WTC11 (cell line): ENCODE data around the gene IPO9. TPM values are rescaled to one million over a fixed set of nuclear protein-coding genes. Genes with fewer than 3 reads are reported as not detected.

ENCODE experiments used
- ATAC-seq: fragments of 200-7000 bp; cut with Tn5 transposase; 2 replicates; pipeline ENCODE4 v1.10.0; 2021; ENCODE audit warnings: mild to moderate bottlenecking, moderate library complexity
- CTCF ChIA-PET: fragments of 300-600 bp; sonication (Branson Sonifier 250); formaldehyde crosslinking; loops from one replicate; lab custom pipeline; 2021; ENCODE audit warnings: antibody characterized with exemption; lab: Charles Lee
- POLR2A ChIA-PET: fragments of 350-600 bp; sonication (Branson Sonifier 250); formaldehyde crosslinking; loops from one replicate; lab custom pipeline; 2021; ENCODE audit warnings: antibody characterized with exemption; lab: Charles Lee
- DNase-seq: peaks from one replicate; pipeline ENCODE4 v3.0.0; 2021; ENCODE audit warnings: low spot score
- H3K27ac Mint-ChIP-seq: 2 replicates; pipeline ENCODE4 v1.8.0; 2021; ENCODE audit warnings: mixed read lengths
- H3K27me3 Mint-ChIP-seq: 2 replicates; pipeline ENCODE4 v1.8.0; 2021; ENCODE audit warnings: low read depth, mild to moderate bottlenecking, moderate library complexity, mixed read lengths
- H3K36me3 Mint-ChIP-seq: 2 replicates; pipeline ENCODE4 v1.8.0; 2021; ENCODE audit warnings: mixed read lengths
- H3K4me1 Mint-ChIP-seq: 2 replicates; pipeline ENCODE4 v1.8.0; 2022; ENCODE audit warnings: mixed read lengths
- H3K4me3 Mint-ChIP-seq: 2 replicates; pipeline ENCODE4 v1.8.0; 2021; ENCODE audit warnings: mild to moderate bottlenecking, moderate library complexity, mixed read lengths
- H3K9me3 Mint-ChIP-seq: 2 replicates; pipeline ENCODE4 v1.8.0; 2021; ENCODE audit warnings: mixed read lengths
- CREB1 ChIP-seq: sonication (generic); formaldehyde crosslinking; IDR thresholded peaks from 2 replicates; pipeline ENCODE4 v1.8.0; 2023; ENCODE audit warnings: mild to moderate bottlenecking, missing genetic modification reagents
- ESRRA ChIP-seq: sonication (generic); formaldehyde crosslinking; IDR thresholded peaks from 2 replicates; pipeline ENCODE4 v1.8.1; 2022; ENCODE audit warnings: mild to moderate bottlenecking, missing genetic modification reagents, borderline replicate concordance
- GTF2I ChIP-seq: fragments of 250-450 bp; sonication (Bioruptor Pico); conservative IDR thresholded peaks from 2 replicates; pipeline ENCODE4 v1.4.0; 2021; ENCODE audit warnings: mild to moderate bottlenecking
- NFATC4 ChIP-seq: fragments of 250-450 bp; sonication (Bioruptor Pico); IDR thresholded peaks from 2 replicates; pipeline ENCODE4 v1.9.0; 2021; ENCODE audit warnings: mild to moderate bottlenecking
- NFE2L1 ChIP-seq: sonication (generic); formaldehyde crosslinking; IDR thresholded peaks from 2 replicates; pipeline ENCODE4 v1.8.1; 2023; ENCODE audit warnings: missing genetic modification reagents
- NR3C1 ChIP-seq: sonication (generic); formaldehyde crosslinking; conservative IDR thresholded peaks from 2 replicates; pipeline ENCODE4 v1.8.1; 2023; ENCODE audit warnings: low read depth, mild to moderate bottlenecking, missing genetic modification reagents
- PRRX2 ChIP-seq: fragments of 250-450 bp; sonication (Bioruptor Pico); IDR thresholded peaks from 2 replicates; pipeline ENCODE4 v1.8.0; 2021; ENCODE audit warnings: mild to moderate bottlenecking
- SMAD4 ChIP-seq: sonication (generic); formaldehyde crosslinking; IDR thresholded peaks from 2 replicates; pipeline ENCODE4 v1.8.0; 2022; ENCODE audit warnings: mild to moderate bottlenecking, missing genetic modification reagents
- SOX15 ChIP-seq: fragments of 250-450 bp; sonication (Bioruptor Pico); IDR thresholded peaks from 2 replicates; pipeline ENCODE4 v1.9.0; 2021; ENCODE audit warnings: mild to moderate bottlenecking
- ZBTB21 ChIP-seq: sonication (generic); formaldehyde crosslinking; IDR thresholded peaks from 2 replicates; pipeline ENCODE4 v1.8.1; 2023; ENCODE audit warnings: mild to moderate bottlenecking, missing genetic modification reagents, borderline replicate concordance
- ZNF121 ChIP-seq: sonication (generic); formaldehyde crosslinking; IDR thresholded peaks from 2 replicates; pipeline ENCODE4 v1.8.0; 2023; ENCODE audit warnings: missing genetic modification reagents
- ZNF317 ChIP-seq: sonication (generic); formaldehyde crosslinking; IDR thresholded peaks from 2 replicates; pipeline ENCODE4 v1.8.1; 2023; ENCODE audit warnings: low read depth, mild to moderate bottlenecking, moderate library complexity, missing genetic modification reagents, borderline replicate concordance
- ZNF396 ChIP-seq: fragments of 250-450 bp; sonication (Bioruptor Pico); IDR thresholded peaks from 2 replicates; pipeline ENCODE4 v1.8.0; 2021; ENCODE audit warnings: mild to moderate bottlenecking, moderate library complexity, borderline replicate concordance
- total RNA-seq: library from RNA; stranded (reverse); gene quantifications from 3 replicates; pipeline ENCODE4 v1.2.3, GENCODE V29; 2021
- TF ChIP-seq, protein P1 (sequence below): sonication (generic); formaldehyde crosslinking; IDR thresholded peaks from 2 replicates; pipeline ENCODE4 v1.8.1; 2023; ENCODE audit warnings: mild to moderate bottlenecking, moderate library complexity, missing genetic modification reagents
- TF ChIP-seq, protein P2 (sequence below): sonication (generic); formaldehyde crosslinking; IDR thresholded peaks from 2 replicates; pipeline ENCODE4 v1.8.0; 2022; ENCODE audit warnings: mild to moderate bottlenecking, missing genetic modification reagents
- TF ChIP-seq, protein P3 (sequence below): sonication (generic); formaldehyde crosslinking; IDR thresholded peaks from 2 replicates; pipeline ENCODE4 v1.8.0; 2023; ENCODE audit warnings: missing genetic modification reagents
- TF ChIP-seq, protein P4 (sequence below): sonication (generic); formaldehyde crosslinking; IDR thresholded peaks from 2 replicates; pipeline ENCODE4 v1.8.0; 2022; ENCODE audit warnings: mild to moderate bottlenecking, missing genetic modification reagents
- TF ChIP-seq, protein P5 (sequence below): sonication (generic); formaldehyde crosslinking; IDR thresholded peaks from 2 replicates; pipeline ENCODE4 v1.8.1; 2022; ENCODE audit warnings: mild to moderate bottlenecking, moderate library complexity, missing genetic modification reagents
- TF ChIP-seq, protein P6 (sequence below): sonication (generic); formaldehyde crosslinking; IDR thresholded peaks from 2 replicates; pipeline ENCODE4 v1.8.1; 2023; ENCODE audit warnings: mild to moderate bottlenecking, missing genetic modification reagents

The IPO9 gene
- total RNA-seq, 1 experiment from 2014 or later, result 97.2 TPM

DNA sequence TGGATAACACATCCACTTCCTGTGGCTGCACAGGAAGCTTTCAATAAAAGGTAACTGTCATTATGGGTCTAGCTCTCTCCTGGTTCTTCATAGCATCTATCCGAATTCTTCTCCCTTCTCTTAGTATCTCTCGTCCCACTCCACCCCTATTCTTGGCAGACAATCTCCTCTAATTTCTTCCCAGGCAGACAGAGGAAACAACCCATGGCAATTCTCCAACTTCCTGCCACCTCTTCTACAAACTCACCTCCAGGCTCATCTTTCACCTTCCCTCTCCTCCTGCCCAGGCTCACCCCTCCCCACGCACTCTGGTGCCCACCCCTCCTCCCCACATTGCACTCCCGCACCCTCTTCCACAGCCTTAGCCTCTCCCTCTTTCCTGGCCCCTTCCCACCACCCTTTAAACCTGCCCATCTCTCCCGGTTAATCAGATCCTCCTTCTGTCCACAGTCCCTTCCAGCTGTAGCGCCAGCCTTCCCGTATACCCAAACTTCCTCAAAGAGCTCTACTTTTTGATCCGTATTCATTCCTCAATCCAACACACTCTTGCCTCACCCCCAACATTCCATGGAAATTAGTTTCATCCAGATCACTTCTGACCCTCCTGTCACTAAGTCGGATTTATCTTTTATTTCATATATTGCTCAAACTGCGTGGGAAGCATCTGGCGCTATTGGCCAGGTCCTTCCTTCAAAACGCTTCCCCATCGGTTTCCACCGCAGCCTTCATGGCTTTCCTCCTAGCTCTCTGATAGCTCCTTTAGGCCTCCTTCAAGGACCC lies 85.7 kb downstream of the IPO9 start (continued):
- TF ChIP-seq, protein P1, sequence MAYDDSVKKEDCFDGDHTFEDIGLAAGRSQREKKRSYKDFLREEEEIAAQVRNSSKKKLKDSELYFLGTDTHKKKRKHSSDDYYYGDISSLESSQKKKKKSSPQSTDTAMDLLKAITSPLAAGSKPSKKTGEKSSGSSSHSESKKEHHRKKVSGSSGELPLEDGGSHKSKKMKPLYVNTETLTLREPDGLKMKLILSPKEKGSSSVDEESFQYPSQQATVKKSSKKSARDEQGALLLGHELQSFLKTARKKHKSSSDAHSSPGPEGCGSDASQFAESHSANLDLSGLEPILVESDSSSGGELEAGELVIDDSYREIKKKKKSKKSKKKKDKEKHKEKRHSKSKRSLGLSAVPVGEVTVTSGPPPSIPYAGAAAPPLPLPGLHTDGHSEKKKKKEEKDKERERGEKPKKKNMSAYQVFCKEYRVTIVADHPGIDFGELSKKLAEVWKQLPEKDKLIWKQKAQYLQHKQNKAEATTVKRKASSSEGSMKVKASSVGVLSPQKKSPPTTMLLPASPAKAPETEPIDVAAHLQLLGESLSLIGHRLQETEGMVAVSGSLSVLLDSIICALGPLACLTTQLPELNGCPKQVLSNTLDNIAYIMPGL, result no peak
- TF ChIP-seq, protein P2, sequence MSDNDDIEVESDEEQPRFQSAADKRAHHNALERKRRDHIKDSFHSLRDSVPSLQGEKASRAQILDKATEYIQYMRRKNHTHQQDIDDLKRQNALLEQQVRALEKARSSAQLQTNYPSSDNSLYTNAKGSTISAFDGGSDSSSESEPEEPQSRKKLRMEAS (CRISPR knock-in tag), result no peak

DNA sequence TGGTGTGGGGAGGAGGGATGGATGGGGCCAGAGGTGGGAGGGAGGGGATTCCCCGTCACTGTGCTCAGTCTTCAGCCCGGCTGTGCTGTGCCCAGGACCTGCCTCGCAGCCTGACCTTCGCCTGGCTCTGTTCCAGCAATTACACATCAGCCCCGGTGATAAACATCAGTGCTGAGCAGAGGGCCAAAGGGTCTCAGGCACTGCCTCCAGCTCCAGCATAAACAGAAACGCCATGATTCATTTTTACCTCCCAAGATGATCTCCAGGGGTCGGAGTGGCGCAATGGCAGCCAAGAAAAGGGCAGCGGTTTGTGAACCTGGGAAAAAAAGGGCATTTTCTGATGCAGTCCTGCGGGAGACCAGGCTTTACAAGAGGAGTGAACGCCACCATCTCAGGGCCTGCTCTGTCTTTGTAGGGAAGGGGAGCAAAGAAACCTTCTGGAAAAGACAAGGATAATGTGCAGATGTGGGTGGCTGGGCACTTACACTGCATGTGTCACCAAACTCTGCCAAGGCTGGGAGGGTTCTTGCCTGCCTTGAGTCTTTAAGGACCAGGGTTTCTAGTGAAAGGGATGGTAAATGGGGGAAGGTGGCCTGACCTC lies 87.8 kb downstream of the IPO9 start:
- Mint-ChIP-seq H3K9me3 (no peaks in the 10 kb centered on the region), H3K4me3 (no peak overlapping the region), H3K27ac (peak overlapping the region; percentile 45; the same call in 1 of the 2 replicates)
- ATAC-seq (no peak), DNase-seq (no peak)
- ChIA-PET POLR2A (no interaction called here), CTCF (interaction anchor here (0.6 to 3.1 kb wide), 3 partner anchors 21 to 30 kb away, joined by 3 to 15 read pairs (median 3); partner anchors contain the start of gene LMOD1)
- no peak for TF ChIP-seq NFE2L1 (CRISPR knock-in tag)
- TF ChIP-seq SOX15 (CRISPR knock-in tag), result no peak
- no peak for TF ChIP-seq ZNF396
- TF ChIP-seq SMAD4 (CRISPR knock-in tag), result no peak
- TF ChIP-seq, protein P3, sequence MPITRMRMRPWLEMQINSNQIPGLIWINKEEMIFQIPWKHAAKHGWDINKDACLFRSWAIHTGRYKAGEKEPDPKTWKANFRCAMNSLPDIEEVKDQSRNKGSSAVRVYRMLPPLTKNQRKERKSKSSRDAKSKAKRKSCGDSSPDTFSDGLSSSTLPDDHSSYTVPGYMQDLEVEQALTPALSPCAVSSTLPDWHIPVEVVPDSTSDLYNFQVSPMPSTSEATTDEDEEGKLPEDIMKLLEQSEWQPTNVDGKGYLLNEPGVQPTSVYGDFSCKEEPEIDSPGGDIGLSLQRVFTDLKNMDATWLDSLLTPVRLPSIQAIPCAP (CRISPR knock-in tag), result no peak
- no peak for TF ChIP-seq ESRRA (CRISPR knock-in tag)
- TF ChIP-seq, protein P4, sequence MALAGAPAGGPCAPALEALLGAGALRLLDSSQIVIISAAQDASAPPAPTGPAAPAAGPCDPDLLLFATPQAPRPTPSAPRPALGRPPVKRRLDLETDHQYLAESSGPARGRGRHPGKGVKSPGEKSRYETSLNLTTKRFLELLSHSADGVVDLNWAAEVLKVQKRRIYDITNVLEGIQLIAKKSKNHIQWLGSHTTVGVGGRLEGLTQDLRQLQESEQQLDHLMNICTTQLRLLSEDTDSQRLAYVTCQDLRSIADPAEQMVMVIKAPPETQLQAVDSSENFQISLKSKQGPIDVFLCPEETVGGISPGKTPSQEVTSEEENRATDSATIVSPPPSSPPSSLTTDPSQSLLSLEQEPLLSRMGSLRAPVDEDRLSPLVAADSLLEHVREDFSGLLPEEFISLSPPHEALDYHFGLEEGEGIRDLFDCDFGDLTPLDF (CRISPR knock-in tag), result no peak
- TF ChIP-seq GTF2I, result no peak
- TF ChIP-seq, protein P5, sequence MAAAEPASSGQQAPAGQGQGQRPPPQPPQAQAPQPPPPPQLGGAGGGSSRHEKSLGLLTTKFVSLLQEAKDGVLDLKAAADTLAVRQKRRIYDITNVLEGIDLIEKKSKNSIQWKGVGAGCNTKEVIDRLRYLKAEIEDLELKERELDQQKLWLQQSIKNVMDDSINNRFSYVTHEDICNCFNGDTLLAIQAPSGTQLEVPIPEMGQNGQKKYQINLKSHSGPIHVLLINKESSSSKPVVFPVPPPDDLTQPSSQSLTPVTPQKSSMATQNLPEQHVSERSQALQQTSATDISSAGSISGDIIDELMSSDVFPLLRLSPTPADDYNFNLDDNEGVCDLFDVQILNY (CRISPR knock-in tag), result no peak
- TF ChIP-seq, protein P6, sequence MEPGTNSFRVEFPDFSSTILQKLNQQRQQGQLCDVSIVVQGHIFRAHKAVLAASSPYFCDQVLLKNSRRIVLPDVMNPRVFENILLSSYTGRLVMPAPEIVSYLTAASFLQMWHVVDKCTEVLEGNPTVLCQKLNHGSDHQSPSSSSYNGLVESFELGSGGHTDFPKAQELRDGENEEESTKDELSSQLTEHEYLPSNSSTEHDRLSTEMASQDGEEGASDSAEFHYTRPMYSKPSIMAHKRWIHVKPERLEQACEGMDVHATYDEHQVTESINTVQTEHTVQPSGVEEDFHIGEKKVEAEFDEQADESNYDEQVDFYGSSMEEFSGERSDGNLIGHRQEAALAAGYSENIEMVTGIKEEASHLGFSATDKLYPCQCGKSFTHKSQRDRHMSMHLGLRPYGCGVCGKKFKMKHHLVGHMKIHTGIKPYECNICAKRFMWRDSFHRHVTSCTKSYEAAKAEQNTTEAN (CRISPR knock-in tag), result no peak
- TF ChIP-seq ZNF317, result no peak
- TF ChIP-seq ZBTB21 (CRISPR knock-in tag), result no peak
- TF ChIP-seq, all 79 proteins: peak for 0
- no peaks in the 10 kb centered on the region for H3K36me3 Mint-ChIP-seq
- peaks cover 12% of the 10 kb centered on the region for H3K4me1 Mint-ChIP-seq
- H3K27me3 Mint-ChIP-seq, result no peaks in the 10 kb centered on the region; the same call in 1 of the 2 replicates

DNA sequence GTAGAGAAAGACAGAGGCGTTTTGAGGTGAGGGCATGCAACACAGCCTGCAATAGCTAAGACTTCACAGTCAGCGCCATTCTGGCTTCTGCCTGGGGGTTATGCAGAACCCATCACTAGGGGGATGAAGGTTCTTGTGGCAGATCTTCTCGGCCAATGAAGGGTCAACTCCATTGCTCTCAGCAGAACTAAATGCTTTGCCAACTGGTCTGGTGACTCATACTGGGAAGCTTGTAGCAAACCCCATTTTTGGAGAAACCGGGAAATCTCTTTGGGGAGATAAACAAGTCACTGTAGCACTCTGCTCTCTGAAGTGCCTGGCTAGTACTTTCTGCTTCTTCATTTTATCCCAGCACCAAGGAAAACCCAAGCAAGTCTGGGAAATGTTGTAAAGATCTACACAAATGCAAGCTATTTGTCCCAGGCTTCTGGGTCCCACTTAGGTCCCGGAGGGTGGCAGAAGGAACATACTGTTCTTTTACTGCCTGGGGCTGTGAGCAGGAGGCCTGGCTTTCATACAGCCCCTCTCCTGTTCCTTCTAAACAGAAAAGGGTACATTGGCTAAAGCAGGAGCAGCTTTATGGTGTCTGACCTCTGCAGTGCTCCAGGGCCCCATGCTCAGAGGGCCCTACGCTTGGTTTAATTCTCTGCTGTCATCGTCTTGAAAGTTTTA lies 88.5 kb downstream of the IPO9 start:
- no peak overlapping the region for H3K4me3 Mint-ChIP-seq
- H3K27me3 Mint-ChIP-seq, result no peaks in the 10 kb centered on the region; the same call in 1 of the 2 replicates
- POLR2A ChIA-PET, result no interaction called here
- TF ChIP-seq CREB1 (CRISPR knock-in tag) (no peak), NR3C1 (CRISPR knock-in tag) (no peak), ZNF121 (CRISPR knock-in tag) (no peak), PRRX2 (CRISPR knock-in tag) (no peak), NFATC4 (CRISPR knock-in tag) (no peak)
- DNase-seq, result no peak
- H3K4me1 Mint-ChIP-seq, result peaks cover 5% of the 10 kb centered on the region; the same call in 1 of the 2 replicates
- no peak overlapping the region for H3K27ac Mint-ChIP-seq
- ATAC-seq, result peak; percentile 41; the same call in 1 of the 2 replicates
- no peaks in the 10 kb centered on the region for H3K9me3 Mint-ChIP-seq
- CTCF ChIA-PET, result interaction anchor here (1.4 to 3.1 kb wide), 2 partner anchors 22 to 29 kb away, joined by 3 to 15 read pairs; partner anchors contain the start of gene LMOD1
- no peaks in the 10 kb centered on the region for H3K36me3 Mint-ChIP-seq
